ENCODE measurements around the gene FURIN.

The FURIN gene

DNA sequence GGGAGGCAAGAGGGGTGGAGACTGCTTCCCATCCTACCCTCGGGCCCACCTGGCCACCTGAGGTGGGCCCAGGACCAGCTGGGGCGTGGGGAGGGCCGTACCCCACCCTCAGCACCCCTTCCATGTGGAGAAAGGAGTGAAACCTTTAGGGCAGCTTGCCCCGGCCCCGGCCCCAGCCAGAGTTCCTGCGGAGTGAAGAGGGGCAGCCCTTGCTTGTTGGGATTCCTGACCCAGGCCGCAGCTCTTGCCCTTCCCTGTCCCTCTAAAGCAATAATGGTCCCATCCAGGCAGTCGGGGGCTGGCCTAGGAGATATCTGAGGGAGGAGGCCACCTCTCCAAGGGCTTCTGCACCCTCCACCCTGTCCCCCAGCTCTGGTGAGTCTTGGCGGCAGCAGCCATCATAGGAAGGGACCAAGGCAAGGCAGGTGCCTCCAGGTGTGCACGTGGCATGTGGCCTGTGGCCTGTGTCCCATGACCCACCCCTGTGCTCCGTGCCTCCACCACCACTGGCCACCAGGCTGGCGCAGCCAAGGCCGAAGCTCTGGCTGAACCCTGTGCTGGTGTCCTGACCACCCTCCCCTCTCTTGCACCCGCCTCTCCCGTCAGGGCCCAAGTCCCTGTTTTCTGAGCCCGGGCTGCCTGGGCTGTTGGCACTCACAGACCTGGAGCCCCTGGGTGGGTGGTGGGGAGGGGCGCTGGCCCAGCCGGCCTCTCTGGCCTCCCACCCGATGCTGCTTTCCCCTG lies 13.8 kb downstream of the FURIN start:
- TF ChIP-seq GATA2 (IDR thresholded peaks at IDR 0.05; ENCODE audit: low read depth, low read length), result no peak
- TF ChIP-seq GATA3 (IDR thresholded peaks at IDR 0.05; ENCODE audit: low read depth, low read length), result no peak

DNA sequence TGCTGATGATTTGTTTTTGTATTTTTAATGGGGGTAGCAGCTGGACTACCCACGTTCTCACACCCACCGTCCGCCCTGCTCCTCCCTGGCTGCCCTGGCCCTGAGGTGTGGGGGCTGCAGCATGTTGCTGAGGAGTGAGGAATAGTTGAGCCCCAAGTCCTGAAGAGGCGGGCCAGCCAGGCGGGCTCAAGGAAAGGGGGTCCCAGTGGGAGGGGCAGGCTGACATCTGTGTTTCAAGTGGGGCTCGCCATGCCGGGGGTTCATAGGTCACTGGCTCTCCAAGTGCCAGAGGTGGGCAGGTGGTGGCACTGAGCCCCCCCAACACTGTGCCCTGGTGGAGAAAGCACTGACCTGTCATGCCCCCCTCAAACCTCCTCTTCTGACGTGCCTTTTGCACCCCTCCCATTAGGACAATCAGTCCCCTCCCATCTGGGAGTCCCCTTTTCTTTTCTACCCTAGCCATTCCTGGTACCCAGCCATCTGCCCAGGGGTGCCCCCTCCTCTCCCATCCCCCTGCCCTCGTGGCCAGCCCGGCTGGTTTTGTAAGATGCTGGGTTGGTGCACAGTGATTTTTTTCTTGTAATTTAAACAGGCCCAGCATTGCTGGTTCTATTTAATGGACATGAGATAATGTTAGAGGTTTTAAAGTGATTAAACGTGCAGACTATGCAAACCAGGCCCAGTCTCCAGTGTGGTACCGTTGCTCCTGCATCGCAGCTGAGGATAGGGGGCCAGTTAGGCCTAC lies 14.6 kb downstream of the FURIN start:
- TF ChIP-seq GATA3 (IDR thresholded peaks at IDR 0.05; ENCODE audit: low read depth, low read length), result no peak
- TF ChIP-seq GATA2 (IDR thresholded peaks at IDR 0.05; ENCODE audit: low read depth, low read length), result no peak

DNA sequence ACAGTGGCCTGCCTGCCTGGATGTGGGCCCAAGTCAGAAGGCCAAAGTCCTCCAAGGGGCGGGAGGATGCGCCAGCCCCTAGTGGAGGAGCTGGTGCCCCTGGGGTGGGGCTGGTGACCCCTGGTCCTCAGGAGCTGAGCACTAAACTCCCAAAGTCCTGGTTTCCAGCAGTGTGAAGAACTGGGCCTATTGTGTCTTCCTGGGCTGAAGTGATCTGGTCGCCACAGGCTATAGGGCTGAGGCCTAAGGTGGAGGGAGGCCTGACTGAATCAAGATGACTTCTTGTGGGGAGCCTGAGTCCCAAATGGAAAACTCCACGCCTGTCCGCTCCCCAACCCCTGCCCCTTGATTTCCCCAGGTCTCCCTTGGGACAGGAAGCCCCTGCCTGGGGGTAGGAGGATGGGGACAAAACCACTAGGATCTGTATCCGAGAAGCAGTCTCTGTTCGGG lies 15.2 kb downstream of the FURIN start:
- no peak for TF ChIP-seq GATA3 (IDR thresholded peaks at IDR 0.05; ENCODE audit: low read depth, low read length)
- TF ChIP-seq GATA2 (IDR thresholded peaks at IDR 0.05; ENCODE audit: low read depth, low read length), result no peak

DNA sequence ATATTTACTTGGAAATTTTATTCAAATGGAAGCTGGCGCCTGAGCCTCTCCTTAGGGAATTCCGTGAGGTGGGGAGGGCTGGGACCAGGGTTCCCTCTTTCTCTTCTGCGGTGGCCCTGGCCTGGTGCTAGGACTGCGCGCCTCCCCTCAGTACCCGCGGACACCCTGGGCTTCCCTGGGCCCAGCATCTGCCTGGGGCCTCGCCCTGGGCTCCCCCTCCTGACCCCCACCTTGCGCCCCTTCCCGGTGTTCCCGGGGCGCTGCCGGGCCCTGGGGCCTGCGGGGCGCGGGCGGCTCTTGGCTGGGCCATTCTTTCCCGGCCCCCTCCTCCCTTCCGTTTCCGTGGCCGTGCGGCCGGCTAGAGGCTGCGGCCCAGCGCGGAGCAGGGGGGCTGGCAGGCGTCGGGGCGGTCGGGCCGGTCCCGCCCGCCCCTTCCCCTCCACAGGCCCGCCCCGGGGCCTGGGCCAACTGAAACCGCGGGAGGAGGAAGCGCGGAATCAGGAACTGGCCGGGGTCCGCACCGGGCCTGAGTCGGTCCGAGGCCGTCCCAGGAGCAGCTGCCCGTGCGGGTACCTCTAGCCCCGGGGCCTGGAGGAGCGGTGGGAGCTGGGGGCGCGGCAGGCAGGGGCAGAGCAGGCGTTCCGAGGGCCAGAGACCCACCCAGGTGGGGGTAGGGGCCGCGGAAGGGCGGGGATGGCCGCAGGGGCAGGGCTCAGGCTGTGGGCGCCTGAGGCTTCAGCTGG lies 15.8 kb downstream of the FURIN start, which contains the start of gene FES:
TSS of gene FES (plus strand) at position 529 of the 743 bp plus-strand sequence. CDS start 542 bp downstream, outside the sequence.
- TF ChIP-seq GATA2 (IDR thresholded peaks at IDR 0.05; ENCODE audit: low read depth, low read length) (no peak), GATA3 (IDR thresholded peaks at IDR 0.05; ENCODE audit: low read depth, low read length) (no peak)

DNA sequence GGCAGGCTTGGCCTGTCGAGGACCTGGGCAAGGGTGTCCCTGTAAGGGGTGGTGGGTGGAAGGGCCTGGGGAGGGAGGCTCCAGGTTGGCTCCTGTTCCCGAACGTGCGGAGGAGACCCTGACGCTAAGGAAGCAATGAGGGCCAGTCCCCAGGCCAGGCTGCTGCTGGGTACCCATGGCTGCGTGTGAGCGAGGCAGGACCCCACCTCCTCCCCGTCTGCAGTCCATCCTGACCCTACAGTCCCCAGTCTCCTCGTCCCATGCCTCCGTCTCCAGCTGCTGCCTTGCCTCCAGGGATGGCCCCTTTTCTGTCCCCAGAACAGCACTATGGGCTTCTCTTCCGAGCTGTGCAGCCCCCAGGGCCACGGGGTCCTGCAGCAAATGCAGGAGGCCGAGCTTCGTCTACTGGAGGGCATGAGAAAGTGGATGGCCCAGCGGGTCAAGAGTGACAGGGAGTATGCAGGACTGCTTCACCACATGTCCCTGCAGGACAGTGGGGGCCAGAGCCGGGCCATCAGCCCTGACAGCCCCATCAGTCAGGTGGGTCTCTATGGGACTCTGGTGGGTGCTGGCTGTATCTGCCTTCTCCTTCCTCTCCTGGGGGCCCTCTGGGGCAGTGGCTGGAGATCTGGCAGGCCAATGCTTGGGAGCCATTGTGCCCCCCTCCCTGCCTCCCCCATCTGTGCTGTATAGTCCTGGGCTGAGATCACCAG lies 16.5 kb downstream of the FURIN start:
- TF ChIP-seq GATA2 (IDR thresholded peaks at IDR 0.05; ENCODE audit: low read depth, low read length) (no peak), GATA3 (IDR thresholded peaks at IDR 0.05; ENCODE audit: low read depth, low read length) (no peak)

DNA sequence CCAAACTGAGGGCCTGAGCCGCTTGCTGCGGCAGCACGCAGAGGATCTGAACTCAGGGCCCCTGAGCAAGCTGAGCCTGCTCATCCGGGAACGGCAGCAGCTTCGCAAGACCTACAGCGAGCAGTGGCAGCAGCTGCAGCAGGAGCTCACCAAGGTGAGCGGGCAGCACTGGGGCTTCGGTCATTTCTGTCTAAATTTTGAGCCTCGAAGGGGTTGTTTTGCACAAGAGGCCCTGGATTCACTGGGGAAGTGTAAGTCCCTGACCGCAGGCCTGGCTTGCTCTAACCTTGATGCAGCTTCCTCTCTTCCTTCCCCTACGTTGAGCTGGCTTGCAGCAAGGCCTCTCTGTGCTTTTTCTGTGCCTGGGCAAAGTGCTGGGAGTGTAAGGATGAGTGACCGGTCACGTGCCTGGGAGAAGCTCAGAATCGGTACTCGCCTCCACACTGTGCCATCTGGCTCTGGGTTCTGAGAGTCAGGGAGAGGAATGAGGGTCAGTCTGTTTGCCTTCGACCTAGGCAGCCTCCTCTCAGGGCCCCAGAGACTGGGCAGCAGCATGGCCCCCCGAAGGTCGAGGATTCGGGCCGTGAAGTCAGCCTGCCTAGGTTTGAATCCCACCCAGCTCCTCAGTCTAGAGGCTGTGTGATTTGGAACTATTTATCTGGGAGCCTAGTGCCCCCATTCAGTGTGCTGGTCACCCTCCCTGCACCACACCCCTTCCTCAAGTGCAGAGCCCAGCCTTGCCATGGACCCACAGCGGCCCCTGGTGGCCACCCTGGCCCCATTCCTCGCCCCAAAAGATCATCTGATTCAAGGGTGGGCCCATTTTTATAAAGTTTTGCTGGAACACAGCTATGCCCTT lies 17.3 kb downstream of the FURIN start:
- TF ChIP-seq GATA3 (IDR thresholded peaks at IDR 0.05; ENCODE audit: low read depth, low read length), result no peak
- TF ChIP-seq GATA2 (IDR thresholded peaks at IDR 0.05; ENCODE audit: low read depth, low read length), result no peak; the same call in 1 of the 2 replicates

DNA sequence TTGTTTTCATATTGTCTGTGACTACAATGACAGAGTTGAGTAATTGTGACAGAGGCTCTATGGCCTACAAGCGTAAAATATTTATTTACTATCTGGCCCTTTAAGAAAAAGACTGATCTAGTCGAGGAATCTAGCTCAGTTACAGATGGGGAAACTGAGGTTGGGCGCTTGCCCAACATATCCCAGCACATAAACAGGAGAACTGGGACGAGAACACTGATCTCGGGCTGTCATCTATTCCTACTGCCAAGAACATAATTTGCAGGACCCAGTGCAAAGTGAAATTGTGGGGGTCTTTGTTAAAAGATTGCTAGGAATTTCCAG lies 17.9 kb downstream of the FURIN start:
- no peak for TF ChIP-seq GATA2 (IDR thresholded peaks at IDR 0.05; ENCODE audit: low read depth, low read length)
- TF ChIP-seq GATA3 (IDR thresholded peaks at IDR 0.05; ENCODE audit: low read depth, low read length), result no peak

DNA sequence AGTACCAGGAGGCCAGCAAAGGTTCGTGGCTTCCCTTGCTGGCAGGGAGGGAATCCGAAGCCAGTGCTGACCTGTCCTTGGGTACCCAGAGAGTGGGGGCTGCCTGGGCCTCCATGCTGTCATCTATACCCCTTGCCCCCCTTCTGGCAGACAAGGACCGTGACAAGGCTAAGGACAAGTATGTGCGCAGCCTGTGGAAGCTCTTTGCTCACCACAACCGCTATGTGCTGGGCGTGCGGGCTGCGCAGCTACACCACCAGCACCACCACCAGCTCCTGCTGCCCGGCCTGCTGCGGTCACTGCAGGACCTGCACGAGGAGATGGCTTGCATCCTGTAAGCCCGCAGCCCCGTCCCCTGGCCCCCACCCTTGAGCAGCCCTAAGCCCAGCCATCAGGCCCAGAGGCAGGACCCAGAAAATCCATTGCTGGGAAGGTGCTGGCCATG lies 18.7 kb downstream of the FURIN start:
- TF ChIP-seq GATA2 (IDR thresholded peaks at IDR 0.05; ENCODE audit: low read depth, low read length), result no peak
- no peak for TF ChIP-seq GATA3 (IDR thresholded peaks at IDR 0.05; ENCODE audit: low read depth, low read length)

DNA sequence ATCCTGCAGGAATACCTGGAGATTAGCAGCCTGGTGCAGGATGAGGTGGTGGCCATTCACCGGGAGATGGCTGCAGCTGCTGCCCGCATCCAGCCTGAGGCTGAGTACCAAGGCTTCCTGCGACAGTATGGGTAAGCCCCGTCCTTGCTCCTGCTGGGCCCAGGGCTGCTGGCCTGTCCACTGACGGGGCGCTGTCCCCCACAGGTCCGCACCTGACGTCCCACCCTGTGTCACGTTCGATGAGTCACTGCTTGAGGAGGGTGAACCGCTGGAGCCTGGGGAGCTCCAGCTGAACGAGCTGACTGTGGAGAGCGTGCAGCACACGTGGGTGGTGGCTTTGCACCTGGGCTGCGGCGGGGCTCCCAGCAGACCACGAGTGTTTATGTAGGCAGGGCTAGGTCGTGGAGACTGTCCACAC lies 20.9 kb downstream of the FURIN start:
- TF ChIP-seq GATA2 (IDR thresholded peaks at IDR 0.05; ENCODE audit: low read depth, low read length) (no peak), GATA3 (IDR thresholded peaks at IDR 0.05; ENCODE audit: low read depth, low read length) (no peak)

DNA sequence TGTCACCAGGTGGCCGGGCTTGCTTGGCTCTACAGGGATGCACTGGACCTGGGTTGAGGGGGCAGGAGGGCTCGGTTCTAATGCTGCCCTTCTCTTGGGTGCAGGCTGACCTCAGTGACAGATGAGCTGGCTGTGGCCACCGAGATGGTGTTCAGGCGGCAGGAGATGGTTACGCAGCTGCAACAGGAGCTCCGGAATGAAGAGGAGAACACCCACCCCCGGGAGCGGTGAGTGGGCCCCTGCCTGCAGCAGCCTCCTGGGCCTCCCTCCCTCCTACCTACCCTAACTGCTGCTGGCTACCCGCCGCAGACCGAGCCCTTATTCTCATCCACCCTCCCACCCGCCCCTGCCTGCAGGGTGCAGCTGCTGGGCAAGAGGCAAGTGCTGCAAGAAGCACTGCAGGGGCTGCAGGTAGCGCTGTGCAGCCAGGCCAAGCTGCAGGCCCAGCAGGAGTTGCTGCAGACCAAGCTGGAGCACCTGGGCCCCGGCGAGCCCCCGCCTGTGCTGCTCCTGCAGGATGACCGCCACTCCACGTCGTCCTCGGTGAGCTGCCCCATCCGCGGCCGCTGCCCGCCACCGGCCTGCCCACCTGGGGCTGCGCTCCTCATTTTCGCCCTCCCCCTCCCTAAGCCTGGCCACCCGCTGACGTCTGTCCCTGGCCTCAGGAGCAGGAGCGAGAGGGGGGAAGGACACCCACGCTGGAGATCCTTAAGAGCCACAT lies 21.5 kb downstream of the FURIN start:
- TF ChIP-seq GATA3 (IDR thresholded peaks at IDR 0.05; ENCODE audit: low read depth, low read length) (no peak), GATA2 (IDR thresholded peaks at IDR 0.05; ENCODE audit: low read depth, low read length) (no peak)

DNA sequence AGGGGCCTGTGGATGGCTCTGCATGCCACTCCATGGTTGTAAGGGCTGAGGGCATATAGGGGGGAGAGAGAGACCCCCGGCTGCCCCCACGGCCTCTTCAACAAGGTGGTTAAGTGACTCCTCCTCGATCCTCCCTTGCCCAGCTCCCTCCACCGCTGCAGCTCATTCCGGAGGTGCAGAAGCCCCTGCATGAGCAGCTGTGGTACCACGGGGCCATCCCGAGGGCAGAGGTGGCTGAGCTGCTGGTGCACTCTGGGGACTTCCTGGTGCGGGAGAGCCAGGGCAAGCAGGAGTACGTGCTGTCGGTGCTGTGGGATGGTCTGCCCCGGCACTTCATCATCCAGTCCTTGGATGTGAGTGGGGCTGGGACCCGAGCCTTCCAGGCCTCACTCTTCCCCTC lies 22.5 kb downstream of the FURIN start:
- no peak for TF ChIP-seq GATA2 (IDR thresholded peaks at IDR 0.05; ENCODE audit: low read depth, low read length)
- TF ChIP-seq GATA3 (IDR thresholded peaks at IDR 0.05; ENCODE audit: low read depth, low read length), result no peak

DNA sequence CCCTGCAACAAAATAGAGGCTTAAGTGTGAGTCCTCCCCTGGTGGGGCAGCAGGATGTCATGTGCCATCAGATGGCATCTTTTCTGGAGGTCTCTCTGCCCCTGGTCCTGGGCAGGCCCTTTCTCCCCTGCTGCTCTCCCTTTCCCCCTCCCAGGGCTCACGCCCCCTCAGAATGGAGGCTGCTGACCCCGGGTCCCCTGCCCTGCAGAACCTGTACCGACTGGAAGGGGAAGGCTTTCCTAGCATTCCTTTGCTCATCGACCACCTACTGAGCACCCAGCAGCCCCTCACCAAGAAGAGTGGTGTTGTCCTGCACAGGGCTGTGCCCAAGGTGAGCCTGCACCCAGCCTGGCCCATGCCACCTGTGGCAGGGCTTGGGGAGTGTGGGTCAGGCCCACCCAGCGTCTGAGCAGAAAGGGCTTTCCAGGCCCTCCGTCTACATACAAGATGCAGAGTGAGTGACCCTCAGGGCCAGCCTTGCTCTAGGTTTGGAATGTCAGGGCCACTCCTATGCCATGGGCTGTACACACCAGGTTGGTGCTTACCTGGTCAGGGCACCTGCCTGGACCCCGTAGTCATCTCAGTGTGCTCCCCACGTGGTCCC lies 23.1 kb downstream of the FURIN start:
- TF ChIP-seq GATA2 (IDR thresholded peaks at IDR 0.05; ENCODE audit: low read depth, low read length), result no peak
- TF ChIP-seq GATA3 (IDR thresholded peaks at IDR 0.05; ENCODE audit: low read depth, low read length), result no peak

Data from SH-SY5Y (cell line).